Osteocyte (in vitro differentiated cells): ENCODE measurements around the gene SNX13. TPM values are rescaled to one million over a fixed set of nuclear protein-coding genes. Genes with fewer than 3 reads are reported as not detected.

Experiments used
- DNase-seq: peaks from one replicate; pipeline ENCODE4 v3.0.0; 2021; ENCODE audit warnings: mixed read lengths; ENCODE audit not compliant: unreplicated experiment; ENCODE audit errors: extremely low spot score
- H3K27ac Mint-ChIP-seq: one replicate; pipeline ENCODE4 v1.8.0; 2021; ENCODE audit warnings: mild to moderate bottlenecking, mixed read lengths; ENCODE audit not compliant: unreplicated experiment
- H3K27me3 Mint-ChIP-seq: one replicate; pipeline ENCODE4 v1.8.0; 2021; ENCODE audit warnings: mixed read lengths; ENCODE audit not compliant: unreplicated experiment
- H3K36me3 Mint-ChIP-seq: one replicate; pipeline ENCODE4 v1.8.0; 2021; ENCODE audit warnings: mixed read lengths; ENCODE audit not compliant: unreplicated experiment
- H3K4me1 Mint-ChIP-seq: one replicate; pipeline ENCODE4 v1.8.0; 2021; ENCODE audit warnings: mixed read lengths; ENCODE audit not compliant: unreplicated experiment
- H3K4me3 Mint-ChIP-seq: one replicate; pipeline ENCODE4 v1.8.0; 2021; ENCODE audit warnings: mild to moderate bottlenecking, moderate library complexity, mixed read lengths; ENCODE audit not compliant: unreplicated experiment
- H3K9me3 Mint-ChIP-seq: one replicate; pipeline ENCODE4 v1.8.0; 2021; ENCODE audit warnings: mixed read lengths; ENCODE audit not compliant: unreplicated experiment
- total RNA-seq: library from RNA; stranded (reverse); gene quantifications from 2 replicates; pipeline ENCODE4 v1.2.1, GENCODE V29; 2021
- TF ChIP-seq, protein P1 (sequence below): fragments of 200-600 bp; sonication (generic); IDR thresholded peaks from 2 replicates; pipeline ENCODE4 v1.5.0; 2021; ENCODE audit warnings: antibody characterized with exemption, mild to moderate bottlenecking, moderate library complexity

SNX13 gene
- total RNA-seq, 1 donor from 2014 or later: 49.5 TPM

- H3K36me3 Mint-ChIP-seq: peaks cover 63% of the 10 kb centered on the region
- TF ChIP-seq, protein P1, sequence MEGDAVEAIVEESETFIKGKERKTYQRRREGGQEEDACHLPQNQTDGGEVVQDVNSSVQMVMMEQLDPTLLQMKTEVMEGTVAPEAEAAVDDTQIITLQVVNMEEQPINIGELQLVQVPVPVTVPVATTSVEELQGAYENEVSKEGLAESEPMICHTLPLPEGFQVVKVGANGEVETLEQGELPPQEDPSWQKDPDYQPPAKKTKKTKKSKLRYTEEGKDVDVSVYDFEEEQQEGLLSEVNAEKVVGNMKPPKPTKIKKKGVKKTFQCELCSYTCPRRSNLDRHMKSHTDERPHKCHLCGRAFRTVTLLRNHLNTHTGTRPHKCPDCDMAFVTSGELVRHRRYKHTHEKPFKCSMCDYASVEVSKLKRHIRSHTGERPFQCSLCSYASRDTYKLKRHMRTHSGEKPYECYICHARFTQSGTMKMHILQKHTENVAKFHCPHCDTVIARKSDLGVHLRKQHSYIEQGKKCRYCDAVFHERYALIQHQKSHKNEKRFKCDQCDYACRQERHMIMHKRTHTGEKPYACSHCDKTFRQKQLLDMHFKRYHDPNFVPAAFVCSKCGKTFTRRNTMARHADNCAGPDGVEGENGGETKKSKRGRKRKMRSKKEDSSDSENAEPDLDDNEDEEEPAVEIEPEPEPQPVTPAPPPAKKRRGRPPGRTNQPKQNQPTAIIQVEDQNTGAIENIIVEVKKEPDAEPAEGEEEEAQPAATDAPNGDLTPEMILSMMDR: no peak
- no peak for DNase-seq
- H3K27me3 Mint-ChIP-seq: no peaks in the 10 kb centered on the region
- H3K4me3 Mint-ChIP-seq: no peak overlapping the region
- peaks cover 6% of the 10 kb centered on the region for H3K9me3 Mint-ChIP-seq
- H3K4me1 Mint-ChIP-seq: peaks cover 5% of the 10 kb centered on the region
- H3K27ac Mint-ChIP-seq: no peak overlapping the region
Measured at GRCh38 chr7:17871815-17872533, 68.3 kb downstream of the SNX13 start.

- Mint-ChIP-seq H3K4me1 (peaks cover 7% of the 10 kb centered on the region), H3K36me3 (peaks cover 75% of the 10 kb centered on the region), H3K9me3 (peaks cover 19% of the 10 kb centered on the region), H3K4me3 (no peak overlapping the region), H3K27ac (no peak overlapping the region), H3K27me3 (no peaks in the 10 kb centered on the region)
- TF ChIP-seq, protein P1: no peak
- DNase-seq: no peak
Measured at GRCh38 chr7:17870406-17870805, 69.9 kb downstream of the SNX13 start.

- TF ChIP-seq, protein P1: no peak
- H3K9me3 Mint-ChIP-seq: peaks cover 40% of the 10 kb centered on the region
- H3K27me3 Mint-ChIP-seq: no peaks in the 10 kb centered on the region
- H3K27ac Mint-ChIP-seq: no peak overlapping the region
- H3K4me1 Mint-ChIP-seq: peaks cover 2% of the 10 kb centered on the region
- peaks cover 64% of the 10 kb centered on the region for H3K36me3 Mint-ChIP-seq
- no peak overlapping the region for H3K4me3 Mint-ChIP-seq
- DNase-seq: no peak
Measured at GRCh38 chr7:17863809-17864143, 76.5 kb downstream of the SNX13 start.

GRCh38 chr7:17863095-17863808 lies 77.0 kb downstream of the SNX13 start:
- peaks cover 62% of the 10 kb centered on the region for H3K36me3 Mint-ChIP-seq
- peaks cover 39% of the 10 kb centered on the region for H3K9me3 Mint-ChIP-seq
- H3K27ac Mint-ChIP-seq: no peak overlapping the region
- no peak for DNase-seq
- TF ChIP-seq, protein P1: no peak
- peaks cover 2% of the 10 kb centered on the region for H3K4me1 Mint-ChIP-seq
- no peaks in the 10 kb centered on the region for H3K27me3 Mint-ChIP-seq
- H3K4me3 Mint-ChIP-seq: no peak overlapping the region

GRCh38 chr7:17856251-17856650 lies 84.0 kb downstream of the SNX13 start:
- H3K9me3 Mint-ChIP-seq: peaks cover 19% of the 10 kb centered on the region
- no peak overlapping the region for H3K4me3 Mint-ChIP-seq
- DNase-seq: no peak
- TF ChIP-seq, protein P1: no peak
- peaks cover 6% of the 10 kb centered on the region for H3K4me1 Mint-ChIP-seq
- peaks cover 63% of the 10 kb centered on the region for H3K36me3 Mint-ChIP-seq
- no peak overlapping the region for H3K27ac Mint-ChIP-seq
- H3K27me3 Mint-ChIP-seq: no peaks in the 10 kb centered on the region
